ENCODE measurements around the gene PIH1D1. TPM values are rescaled to one million over a fixed set of nuclear protein-coding genes. Genes with fewer than 3 reads are reported as not detected.

The PIH1D1 gene
- total and polyA plus RNA-seq, 2 donors (not counting 3 experiments of a cell fraction or from before 2014, with no cell fraction given): 83.2 to 86.9 TPM

DNA sequence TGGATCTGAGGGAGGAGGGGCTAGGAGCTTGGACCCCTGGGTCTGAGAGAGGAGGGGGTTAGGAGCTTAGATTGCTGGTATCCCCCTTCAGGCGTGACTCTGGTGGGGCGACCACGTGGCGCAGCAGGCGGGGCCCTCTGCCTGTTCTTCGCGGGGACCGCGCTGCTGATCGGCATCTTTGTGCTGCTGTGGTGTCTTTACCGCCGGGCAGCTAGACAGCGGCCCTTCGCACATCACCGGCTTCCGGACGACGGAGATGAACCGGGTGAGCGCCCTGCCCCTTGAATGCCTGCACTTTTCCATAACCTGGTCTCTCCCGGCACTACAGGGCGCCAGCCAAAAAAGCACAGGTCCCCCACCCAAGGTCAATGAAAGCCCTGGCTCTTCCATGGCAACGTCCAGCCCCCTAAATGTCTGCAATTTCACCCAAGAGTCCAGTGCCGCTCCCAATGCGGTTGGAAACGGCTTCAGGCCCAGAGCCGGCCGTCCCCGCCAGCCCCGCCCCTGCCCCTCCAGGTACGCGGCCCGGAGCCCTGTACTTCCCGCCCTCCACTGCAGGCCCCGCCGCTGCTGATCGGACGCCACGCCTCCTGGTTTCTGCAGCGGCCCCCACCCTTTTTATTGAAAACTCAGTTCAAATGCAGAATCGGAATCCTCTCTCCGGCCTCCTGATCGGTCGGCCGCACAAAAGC lies 23.6 kb downstream of the PIH1D1 start:
- BruUV-seq (replicated peaks): no TSS peak
- TF ChIP-seq JUN (IDR thresholded peaks at IDR 0.05; ENCODE audit: borderline replicate concordance, insufficient read depth, insufficient read length, low read depth) (no peak), MYC (IDR thresholded peaks at IDR 0.05; ENCODE audit: low read depth, low read length) (no peak), EZH2 (IDR thresholded peaks at IDR 0.05; ENCODE audit: borderline replicate concordance, low read depth, low read length, severe bottlenecking) (peak; percentile 96), POLR2AphosphoS5 (IDR thresholded peaks at IDR 0.05; ENCODE audit: insufficient read depth, low read depth, low read length) (no peak)
- TF ChIP-seq, protein P1, sequence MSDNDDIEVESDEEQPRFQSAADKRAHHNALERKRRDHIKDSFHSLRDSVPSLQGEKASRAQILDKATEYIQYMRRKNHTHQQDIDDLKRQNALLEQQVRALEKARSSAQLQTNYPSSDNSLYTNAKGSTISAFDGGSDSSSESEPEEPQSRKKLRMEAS (IDR thresholded peaks at IDR 0.05; ENCODE audit: insufficient read depth, insufficient read length): no peak
- dilution Hi-C loops (cut with MboI; ENCODE audit: extremely low pct_ligation_motif_present, low sequenced_read_pairs): no loop called here
- intact Hi-C loops (cut with micrococcal nuclease): no loop called here
- Histone ChIP-seq H2AFZ (ENCODE audit: low read depth, low read length) (no peak overlapping the region), H4K20me1 (replicated peaks; ENCODE audit: control insufficient read depth, extremely low read depth, insufficient read depth, low read length) (no peaks in the 10 kb centered on the region), H3K4me3 (replicated peaks in 1 of 3; ENCODE audit: insufficient read depth in 1 of 3, low read depth in 1 of 3, low read length in 3 of 3) (no peak overlapping the region), H3K4me2 (ENCODE audit: insufficient read depth, low read length) (no peak overlapping the region), H3K9ac (replicated peaks; ENCODE audit: extremely low read depth, insufficient read depth, low read length) (no peak overlapping the region), H3K4me1 (ENCODE audit: control insufficient read depth, extremely low read depth, insufficient read depth, low read length) (no peaks in the 10 kb centered on the region), H3K27ac (ENCODE audit: insufficient read depth, low read depth, low read length) (no peak overlapping the region), H3K9me1 (replicated peaks; ENCODE audit: control insufficient read depth, extremely low read depth, insufficient read depth, low read length) (no peaks in the 10 kb centered on the region), H3K36me3 (ENCODE audit: control insufficient read depth in 2 of 2, extremely low read depth in 1 of 2, insufficient read depth in 2 of 2, low read length in 2 of 2) (no peaks in the 10 kb centered on the region), H3K27me3 (ENCODE audit: control insufficient read depth in 2 of 2, insufficient read depth in 2 of 2, low read length in 2 of 2) (peaks cover 79 to 81% of the 10 kb centered on the region in 2 experiments), H3K79me2 (ENCODE audit: control insufficient read depth, insufficient read depth, low read length) (no peaks in the 10 kb centered on the region), H3K9me3 (replicated peaks; ENCODE audit: control insufficient read depth, insufficient read depth, low read length) (no peaks in the 10 kb centered on the region)
- DNase-seq (ENCODE audit: low read depth, low spot score) (no peak), FAIRE-seq (no peak)
- ChIA-PET CTCF (interaction anchor here (1.2 kb wide), 1 partner anchor 12 kb away, joined by 3 read pairs; no protein-coding TSS in a partner anchor), POLR2A (no interaction called here)

DNA sequence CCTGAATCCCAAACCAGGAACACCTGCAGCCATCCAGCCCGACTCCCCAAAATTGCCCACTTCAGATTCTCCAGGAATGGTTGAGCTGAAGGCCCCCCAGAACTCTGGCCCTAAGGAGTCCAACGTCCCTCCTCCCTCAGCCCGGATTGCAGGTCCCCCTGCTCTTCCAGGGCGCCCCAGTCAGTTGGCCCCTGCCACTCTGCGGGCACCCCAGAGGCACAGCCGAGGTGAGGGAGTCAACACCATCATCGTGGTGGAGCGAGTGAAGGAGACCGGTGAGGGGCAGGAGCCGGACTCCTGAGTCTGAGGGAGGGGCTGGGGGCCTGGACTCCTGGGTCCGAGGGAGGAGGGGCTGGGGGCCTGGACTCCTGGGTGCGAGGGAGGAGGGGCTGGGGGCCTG lies 24.3 kb downstream of the PIH1D1 start:
- H3K4me3 ChIP-seq (replicated peaks in 1 of 3; ENCODE audit: insufficient read depth in 1 of 3, low read depth in 1 of 3, low read length in 3 of 3): no peak overlapping the region
- no peaks in the 10 kb centered on the region for H3K36me3 ChIP-seq (ENCODE audit: control insufficient read depth in 2 of 2, extremely low read depth in 1 of 2, insufficient read depth in 2 of 2, low read length in 2 of 2)
- FAIRE-seq (no peak), DNase-seq (ENCODE audit: low read depth, low spot score) (no peak)
- TF ChIP-seq EZH2 (IDR thresholded peaks at IDR 0.05; ENCODE audit: borderline replicate concordance, low read depth, low read length, severe bottlenecking) (no peak), GATA2 (IDR thresholded peaks at IDR 0.05; ENCODE audit: insufficient read depth, insufficient read length, low read depth, low read length) (no peak), CTCF (IDR thresholded peaks at IDR 0.05; ENCODE audit: extremely low read depth in 1 of 2, insufficient read depth in 1 of 2, low read depth in 1 of 2, low read length in 2 of 2) (no peak), MYC (IDR thresholded peaks at IDR 0.05; ENCODE audit: low read depth, low read length) (no peak), POLR2A (IDR thresholded peaks at IDR 0.05; ENCODE audit: low read depth, low read length) (no peak), FOS (IDR thresholded peaks at IDR 0.05; ENCODE audit: borderline replicate concordance, insufficient read depth, low read length) (no peak), JUN (IDR thresholded peaks at IDR 0.05; ENCODE audit: borderline replicate concordance, insufficient read depth, insufficient read length, low read depth) (no peak), POLR2AphosphoS5 (IDR thresholded peaks at IDR 0.05; ENCODE audit: insufficient read depth, low read depth, low read length) (no peak)
- TF ChIP-seq, protein P1 (IDR thresholded peaks at IDR 0.05; ENCODE audit: insufficient read depth, insufficient read length): no peak
- H3K9ac ChIP-seq (replicated peaks; ENCODE audit: extremely low read depth, insufficient read depth, low read length): no peak overlapping the region
- ChIA-PET POLR2A (no interaction called here), CTCF (interaction anchor here (1.2 kb wide), 1 partner anchor 12 kb away, joined by 3 read pairs; no protein-coding TSS in a partner anchor)
- intact Hi-C loops (cut with micrococcal nuclease): no loop called here
- H2AFZ ChIP-seq (ENCODE audit: low read depth, low read length): no peak overlapping the region
- no peaks in the 10 kb centered on the region for H3K9me1 ChIP-seq (replicated peaks; ENCODE audit: control insufficient read depth, extremely low read depth, insufficient read depth, low read length)
- H3K4me1 ChIP-seq (ENCODE audit: control insufficient read depth, extremely low read depth, insufficient read depth, low read length): no peaks in the 10 kb centered on the region
- no peaks in the 10 kb centered on the region for H3K9me3 ChIP-seq (replicated peaks; ENCODE audit: control insufficient read depth, insufficient read depth, low read length)
- no TSS peak for BruUV-seq (replicated peaks)
- peaks cover 79 to 81% of the 10 kb centered on the region in 2 experiments for H3K27me3 ChIP-seq (ENCODE audit: control insufficient read depth in 2 of 2, insufficient read depth in 2 of 2, low read length in 2 of 2)
- no peak overlapping the region for H3K27ac ChIP-seq (ENCODE audit: insufficient read depth, low read depth, low read length)
- no peak overlapping the region for H3K4me2 ChIP-seq (ENCODE audit: insufficient read depth, low read length)
- no peaks in the 10 kb centered on the region for H4K20me1 ChIP-seq (replicated peaks; ENCODE audit: control insufficient read depth, extremely low read depth, insufficient read depth, low read length)
- dilution Hi-C loops (cut with MboI; ENCODE audit: extremely low pct_ligation_motif_present, low sequenced_read_pairs): no loop called here
- H3K79me2 ChIP-seq (ENCODE audit: control insufficient read depth, insufficient read depth, low read length): no peaks in the 10 kb centered on the region

Data from endothelial cell of umbilical vein (primary cell).